HCT116 (cell line): Measurements from ENCODE around the gene RIMKLA. TPM values are rescaled to one million over a fixed set of nuclear protein-coding genes. Genes with fewer than 3 reads are reported as not detected.

ENCODE experiments used
- ATAC-seq: fragments of 200-7000 bp; cut with Tn5 transposase; 2 replicates; pipeline ENCODE4 v1.9.1; 2020; ENCODE audit warnings: mild to moderate bottlenecking, moderate library complexity
- BruUV-seq: library from RNA; stranded (reverse); fragments of 400-500 nt; replicated peaks from 2 replicates; lab custom pipeline; 2021; lab: Mats Ljungman, UMichigan
- CTCF ChIA-PET: fragments of 300-600 bp; sonication (Branson Sonifier 250); formaldehyde crosslinking; loops from one replicate; lab custom pipeline; 2021; ENCODE audit warnings: antibody characterized with exemption; lab: Charles Lee
- POLR2A ChIA-PET: fragments of 300-600, 350-600 bp; sonication (Branson Sonifier 250); formaldehyde crosslinking; loops from one replicate; lab custom pipeline; 2021; ENCODE audit warnings: antibody characterized with exemption; lab: Charles Lee
- RAD21 ChIA-PET, 2 experiments: fragments of 300-600 bp; sonication (Branson Sonifier 250); formaldehyde crosslinking; loops; one replicate each; lab custom pipeline; 2023; ENCODE audit warnings: low total read pairs in 2 of 2; ENCODE audit not compliant: uncharacterized antibody in 2 of 2, unreplicated experiment in 2 of 2, low non-redundant PET in 1 of 2; lab: Charles Lee
- DNase-seq: peaks from one replicate; pipeline ENCODE4 v3.0.0-alpha.2; 2010; ENCODE audit warnings: low read depth, low spot score
- H2AFZ ChIP-seq: fragments of 200-600 bp; shearing (Covaris generic), sonication (generic); 2 replicates; pipeline ENCODE4 v1.6.1; 2017; ENCODE audit warnings: low read depth, mixed run types, mixed read lengths, antibody characterized with exemption, low read length; ENCODE audit not compliant: poor library complexity, severe bottlenecking
- H3K27ac ChIP-seq: 2 replicates; pipeline ENCODE4 v1.5.1; 2012; ENCODE audit warnings: low read depth, low read length
- H3K27me3 ChIP-seq: fragments of 200-600 bp; sonication (generic); 2 replicates; pipeline ENCODE4 v1.6.1; 2016; ENCODE audit warnings: mixed run types, low read length, mixed read lengths; ENCODE audit not compliant: insufficient read depth
- H3K36me3 ChIP-seq, 2 experiments: fragments of 200-500 bp in 1 of 2; fragments of 200-600 bp in 1 of 2; sonication (Bioruptor generic) in 1 of 2; sonication (generic) in 1 of 2; 2 replicates each; pipeline versions ENCODE4 v1.5.1 to v1.6.1; 2014 to 2016; ENCODE audit warnings: low read length in 2 of 2, inconsistent platforms in 1 of 2, mixed read lengths in 1 of 2, mixed run types in 1 of 2; ENCODE audit not compliant: insufficient read depth in 2 of 2, control insufficient read depth in 1 of 2
- H3K4me1 ChIP-seq, 2 experiments: fragments of 200-600 bp in 1 of 2; sonication (generic) in 1 of 2; 2 replicates each; pipeline versions ENCODE4 v1.5.1 to v1.6.1; 2012 to 2017; ENCODE audit warnings: low read length in 2 of 2, inconsistent platforms in 1 of 2, mild to moderate bottlenecking in 1 of 2, mixed read lengths in 1 of 2, mixed run types in 1 of 2, moderate library complexity in 1 of 2; ENCODE audit not compliant: insufficient read depth in 2 of 2, control insufficient read depth in 1 of 2
- H3K4me2 ChIP-seq: fragments of 200-600 bp; sonication (generic); 2 replicates; pipeline ENCODE4 v1.6.1; 2017; ENCODE audit warnings: mixed run types, low read length, mixed read lengths
- H3K4me3 ChIP-seq, 2 experiments: fragments of 200-600 bp in 1 of 2; sonication (generic) in 1 of 2; replicated peaks in 1 of 2; 2 replicates each; pipeline ENCODE4 v1.5.1; 2011 to 2016; ENCODE audit warnings: low read length in 2 of 2, control low read depth in 1 of 2, low read depth in 1 of 2, mild to moderate bottlenecking in 1 of 2, mixed read lengths in 1 of 2, mixed run types in 1 of 2
- H3K79me2 ChIP-seq: fragments of 200-600 bp; sonication (generic); 2 replicates; pipeline ENCODE4 v1.6.1; 2017; ENCODE audit warnings: mild to moderate bottlenecking, mixed run types, low read length, moderate library complexity, mixed read lengths; ENCODE audit not compliant: insufficient read depth
- H3K9ac ChIP-seq: fragments of 200-600 bp; sonication (generic); 2 replicates; pipeline ENCODE4 v1.6.1; 2016; ENCODE audit warnings: low read length, mixed read lengths
- H3K9me2 ChIP-seq: fragments of 200-600 bp; sonication (generic), shearing (Covaris generic); 2 replicates; pipeline ENCODE4 v1.6.1; 2017; ENCODE audit warnings: mixed run types, mild to moderate bottlenecking, moderate library complexity; ENCODE audit not compliant: insufficient read depth
- H3K9me3 ChIP-seq, 2 experiments: fragments of 200-500 bp in 1 of 2; fragments of 200-600 bp in 1 of 2; sonication (Bioruptor generic) in 1 of 2; sonication (generic) in 1 of 2; 2 replicates each; pipeline ENCODE4 v1.6.1; 2014 to 2017; ENCODE audit warnings: low read length in 2 of 2, mixed read lengths in 2 of 2, inconsistent platforms in 1 of 2, low read depth in 1 of 2, mild to moderate bottlenecking in 1 of 2, mixed run types in 1 of 2, moderate library complexity in 1 of 2; ENCODE audit not compliant: control insufficient read depth in 1 of 2, insufficient read depth in 1 of 2
- H4K20me1 ChIP-seq: fragments of 200-600 bp; sonication (generic), shearing (Covaris generic); 2 replicates; pipeline ENCODE4 v1.6.1; 2017; ENCODE audit warnings: mixed run types, mild to moderate bottlenecking, moderate library complexity; ENCODE audit not compliant: insufficient read depth
- CEBPB ChIP-seq: IDR thresholded peaks from 2 replicates; pipeline ENCODE4 v1.6.1; 2012; ENCODE audit warnings: low read depth
- EGR1 ChIP-seq: IDR thresholded peaks from 2 replicates; pipeline ENCODE4 v1.6.1; 2012; ENCODE audit warnings: low read depth
- ELF1 ChIP-seq: IDR thresholded peaks from 2 replicates; pipeline ENCODE4 v1.6.1; 2012; ENCODE audit warnings: low read depth, borderline replicate concordance
- POLR2AphosphoS5 ChIP-seq: IDR thresholded peaks from 2 replicates; pipeline ENCODE4 v1.6.1; 2011; ENCODE audit warnings: mild to moderate bottlenecking, low read depth, low read length, moderate library complexity
- SIN3A ChIP-seq: IDR thresholded peaks from 2 replicates; pipeline ENCODE4 v1.6.1; 2012; ENCODE audit warnings: low read depth
- SP1 ChIP-seq: IDR thresholded peaks from 2 replicates; pipeline ENCODE4 v1.6.1; 2012; ENCODE audit warnings: low read depth
- YY1 ChIP-seq: IDR thresholded peaks from 2 replicates; pipeline ENCODE4 v1.6.1; 2011; ENCODE audit warnings: low read length, low read depth, moderate library complexity, mild to moderate bottlenecking; ENCODE audit not compliant: insufficient replicate concordance; ENCODE audit errors: extremely low read depth
- ZFX ChIP-seq: fragments of 450-650 bp; IDR thresholded peaks from 2 replicates; pipeline ENCODE4 v1.6.1; 2017
- intact Hi-C: fragments of 100-400 bp; cut with micrococcal nuclease; formaldehyde crosslinking; loops from 2 replicates; pipeline ENCODE4 v1.10.0; 2022
- total RNA-seq: library from RNA; stranded (reverse); gene quantifications from one replicate; pipeline ENCODE4 v1.2.1, GENCODE V29; 2021; ENCODE audit not compliant: unreplicated experiment
- TF ChIP-seq, protein P1 (sequence below): IDR thresholded peaks from 2 replicates; pipeline ENCODE4 v1.6.1; 2012; ENCODE audit warnings: low read depth

RIMKLA gene
- total RNA-seq, 1 experiment from 2014 or later = 4.9 TPM

- H2AFZ ChIP-seq = no peak overlapping the region
- no peaks in the 10 kb centered on the region for H3K36me3 ChIP-seq
- H3K9me3 ChIP-seq = no peaks in the 10 kb centered on the region
- ATAC-seq (no peak), DNase-seq (no peak)
- ChIA-PET CTCF (no interaction called here), POLR2A (interaction anchor here (1.3 kb wide), 1 partner anchor 17 kb away, joined by 4 read pairs; no protein-coding TSS in a partner anchor), RAD21 (no interaction called here)
- H3K27me3 ChIP-seq = no peaks in the 10 kb centered on the region
- H3K9me2 ChIP-seq = no peaks in the 10 kb centered on the region
- intact Hi-C loops = no loop called here
- peak overlapping the region; percentile 64 to 95 for H3K4me3 ChIP-seq
- peak overlapping the region; percentile 71 for H3K9ac ChIP-seq
- peak overlapping the region; percentile 81 for H3K4me2 ChIP-seq
- H3K4me1 ChIP-seq = peaks cover 0 to 15% of the 10 kb centered on the region in 2 experiments; a peak in 3 of 4 replicates
- peaks cover 67% of the 10 kb centered on the region for H3K79me2 ChIP-seq
- H4K20me1 ChIP-seq = peaks cover 23% of the 10 kb centered on the region
- TF ChIP-seq EGR1 = no peak
- no peak for TF ChIP-seq CEBPB
- TF ChIP-seq POLR2AphosphoS5 = no peak
- TF ChIP-seq ELF1 = no peak
- TF ChIP-seq SP1 = no peak
- TF ChIP-seq, protein P1, sequence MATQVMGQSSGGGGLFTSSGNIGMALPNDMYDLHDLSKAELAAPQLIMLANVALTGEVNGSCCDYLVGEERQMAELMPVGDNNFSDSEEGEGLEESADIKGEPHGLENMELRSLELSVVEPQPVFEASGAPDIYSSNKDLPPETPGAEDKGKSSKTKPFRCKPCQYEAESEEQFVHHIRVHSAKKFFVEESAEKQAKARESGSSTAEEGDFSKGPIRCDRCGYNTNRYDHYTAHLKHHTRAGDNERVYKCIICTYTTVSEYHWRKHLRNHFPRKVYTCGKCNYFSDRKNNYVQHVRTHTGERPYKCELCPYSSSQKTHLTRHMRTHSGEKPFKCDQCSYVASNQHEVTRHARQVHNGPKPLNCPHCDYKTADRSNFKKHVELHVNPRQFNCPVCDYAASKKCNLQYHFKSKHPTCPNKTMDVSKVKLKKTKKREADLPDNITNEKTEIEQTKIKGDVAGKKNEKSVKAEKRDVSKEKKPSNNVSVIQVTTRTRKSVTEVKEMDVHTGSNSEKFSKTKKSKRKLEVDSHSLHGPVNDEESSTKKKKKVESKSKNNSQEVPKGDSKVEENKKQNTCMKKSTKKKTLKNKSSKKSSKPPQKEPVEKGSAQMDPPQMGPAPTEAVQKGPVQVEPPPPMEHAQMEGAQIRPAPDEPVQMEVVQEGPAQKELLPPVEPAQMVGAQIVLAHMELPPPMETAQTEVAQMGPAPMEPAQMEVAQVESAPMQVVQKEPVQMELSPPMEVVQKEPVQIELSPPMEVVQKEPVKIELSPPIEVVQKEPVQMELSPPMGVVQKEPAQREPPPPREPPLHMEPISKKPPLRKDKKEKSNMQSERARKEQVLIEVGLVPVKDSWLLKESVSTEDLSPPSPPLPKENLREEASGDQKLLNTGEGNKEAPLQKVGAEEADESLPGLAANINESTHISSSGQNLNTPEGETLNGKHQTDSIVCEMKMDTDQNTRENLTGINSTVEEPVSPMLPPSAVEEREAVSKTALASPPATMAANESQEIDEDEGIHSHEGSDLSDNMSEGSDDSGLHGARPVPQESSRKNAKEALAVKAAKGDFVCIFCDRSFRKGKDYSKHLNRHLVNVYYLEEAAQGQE = no peak
- TF ChIP-seq SIN3A = no peak
- TF ChIP-seq YY1 = no peak
- TF ChIP-seq ZFX = no peak
- peak overlapping the region; percentile 85 for H3K27ac ChIP-seq
- TSS peak; percentile 49 for BruUV-seq
Observed at GRCh38 chr1:42333662-42334239, 46.8 kb upstream of the RIMKLA start.
